CD4-positive, alpha-beta T cell (primary cell): Measurements from ENCODE around the gene CTF1. TPM values are rescaled to one million over a fixed set of nuclear protein-coding genes. Genes with fewer than 3 reads are reported as not detected.

Source experiments
- ATAC-seq: fragments of 200-7000 bp; cut with Tn5 transposase; one replicate; pipeline ENCODE4 v1.10.0; 2022; ENCODE audit warnings: mild to moderate bottlenecking; ENCODE audit not compliant: poor library complexity
- CTCF ChIA-PET: fragments of 350-600 bp; sonication (Branson Sonifier 250); formaldehyde crosslinking; loops from one replicate; lab custom pipeline; 2021; ENCODE audit warnings: antibody characterized with exemption, inconsistent platforms; lab: Charles Lee
- POLR2A ChIA-PET: fragments of 350-600 bp; sonication (Branson Sonifier 250); formaldehyde crosslinking; loops from one replicate; lab custom pipeline; 2021; ENCODE audit warnings: antibody characterized with exemption, inconsistent platforms; lab: Charles Lee
- DNase-seq, 14 experiments: peaks; one replicate each; pipeline ENCODE4 v3.0.0-alpha.2; 2013 to 2020; ENCODE audit warnings: mixed read lengths in 2 of 14
- H3K27ac ChIP-seq, 2 donors: one replicate each; pipeline versions ENCODE4 v1.5.1 to v1.7.0; 2013; ENCODE audit warnings: low read length in 2 of 2, low read depth in 1 of 2, mild to moderate bottlenecking in 1 of 2
- H3K27me3 ChIP-seq, 2 experiments: 1 replicate in 1 of 2; 2 replicates in 1 of 2; pipeline versions ENCODE4 v1.6.1 to v1.7.0; 2013; ENCODE audit warnings: low read length in 2 of 2, control low read depth in 1 of 2, mild to moderate bottlenecking in 1 of 2, moderate library complexity in 1 of 2; ENCODE audit not compliant: insufficient read depth in 2 of 2, control insufficient read depth in 1 of 2
- H3K36me3 ChIP-seq: one replicate; pipeline ENCODE4 v1.6.1; 2013; ENCODE audit warnings: low read length, control low read depth; ENCODE audit not compliant: insufficient read depth
- H3K4me1 ChIP-seq: one replicate; pipeline ENCODE4 v1.6.1; 2013; ENCODE audit warnings: low read length, control low read depth; ENCODE audit not compliant: insufficient read depth
- H3K4me3 ChIP-seq: one replicate; pipeline ENCODE4 v1.5.1; 2013; ENCODE audit warnings: mild to moderate bottlenecking, low read length, moderate library complexity
- H3K9me3 ChIP-seq, 2 experiments: 1 replicate in 1 of 2; 2 replicates in 1 of 2; pipeline versions ENCODE4 v1.6.1 to v1.7.0; 2013; ENCODE audit warnings: low read length in 2 of 2, mild to moderate bottlenecking in 2 of 2, control low read depth in 1 of 2, moderate library complexity in 1 of 2; ENCODE audit not compliant: control insufficient read depth in 1 of 2, insufficient read depth in 1 of 2
- H3K27ac Mint-ChIP-seq: one replicate; pipeline ENCODE4 v1.8.0; 2020; ENCODE audit warnings: mixed read lengths
- H3K27me3 Mint-ChIP-seq: one replicate; pipeline ENCODE4 v1.8.0; 2021; ENCODE audit warnings: mixed read lengths
- H3K36me3 Mint-ChIP-seq: one replicate; pipeline ENCODE4 v1.8.0; 2021; ENCODE audit warnings: low read depth, mixed read lengths
- H3K4me1 Mint-ChIP-seq: one replicate; pipeline ENCODE4 v1.8.0; 2021; ENCODE audit warnings: low read depth, mixed read lengths
- H3K4me3 Mint-ChIP-seq: one replicate; pipeline ENCODE4 v1.8.0; 2020; ENCODE audit warnings: mild to moderate bottlenecking, mixed read lengths
- H3K9me3 Mint-ChIP-seq: one replicate; pipeline ENCODE4 v1.8.0; 2020; ENCODE audit warnings: mixed read lengths
- CTCF ChIP-seq: fragments of 200-600 bp; IDR thresholded peaks from one replicate; pipeline ENCODE4 v1.8.0; 2022; ENCODE audit warnings: antibody characterized with exemption, mild to moderate bottlenecking
- intact Hi-C, 2 experiments: fragments of 100-400 bp; cut with DNase I in 1 of 2; cut with micrococcal nuclease in 1 of 2; formaldehyde crosslinking; loops; one replicate each; pipeline versions ENCODE4 v1.15.1 to v1.9.0; 2023 to 2025; cut with DNase I, micrococcal nuclease
- polyA plus RNA-seq, 2 donors: library from polyadenylated mRNA; unstranded; fragments of 120-200 nt; gene quantifications; one replicate each; pipeline ENCODE4 v1.2.1, GENCODE V29; 2013
- total RNA-seq, 174 experiments: library from RNA in 2 of 174; stranded (reverse) in 2 of 174; gene quantifications; one replicate each; pipeline ENCODE4 v1.2.3 and lab custom pipeline; 2021 to 2026

CTF1 gene
- total RNA-seq (under 1 TPM in 1 of 2 experiments, not detected in 1; 0.20 TPM), total RNA-seq (lab: John Stamatoyannopoulos, UW) (0 to 0.79 (median 0.17) reads per million in 172 experiments)
- polyA plus RNA-seq (2013, experiment 1 of 2): 0.14 TPM
- 0.31 TPM for polyA plus RNA-seq (2013, experiment 2 of 2)

GRCh38 chr16:30896261-30896888, at the start of gene CTF1:
CTF1 (plus strand) TSS chr16:30896614; CDS start chr16:30896644, 30 bp downstream.
- Histone ChIP-seq H3K27ac (peak within 1 kb of the TSS; percentile 61 to 64), H3K9me3 (no peaks in the 10 kb centered on the region), H3K27me3 (no peaks in the 10 kb centered on the region), H3K4me1 (peaks cover 51% of the 10 kb centered on the region), H3K4me3 (peak within 1 kb of the TSS; percentile 40), H3K36me3 (peaks cover 7% of the 10 kb centered on the region)
- intact Hi-C loops: loop anchor here in 1 of 2 experiments (2.0 kb wide), 1 partner anchor 26 kb away; the partner anchor contains the start of gene FBXL19
- no peaks in the 10 kb centered on the region for H3K9me3 Mint-ChIP-seq
- peaks cover 54% of the 10 kb centered on the region for H3K4me1 Mint-ChIP-seq
- CTCF ChIA-PET: interaction anchor here (2.4 kb wide), 1 partner anchor 52 kb away, joined by 13 read pairs; no protein-coding TSS in a partner anchor
- no peaks in the 10 kb centered on the region for H3K27me3 Mint-ChIP-seq
- H3K27ac Mint-ChIP-seq: peak within 1 kb of the TSS; percentile 78
- H3K36me3 Mint-ChIP-seq: peaks cover 7% of the 10 kb centered on the region
- no peak for TF ChIP-seq CTCF
- H3K4me3 Mint-ChIP-seq: peak within 1 kb of the TSS; percentile 88
- no peak for ATAC-seq
- POLR2A ChIA-PET: interaction anchor here (0.8 to 2.3 kb wide), 3 partner anchors 21 to 205 kb away, joined by 3 to 11 read pairs (median 3); partner anchors contain the start of gene PHKG2
- peak in 2 of 14 experiments; percentile 10 to 38 for DNase-seq

- CTCF ChIA-PET: interaction anchor here (5.6 kb wide), 1 partner anchor 55 kb away, joined by 75 read pairs; no protein-coding TSS in a partner anchor
- peaks cover 8% of the 10 kb centered on the region for H3K4me1 ChIP-seq
- TF ChIP-seq CTCF: no peak
- no peaks in the 10 kb centered on the region for H3K36me3 ChIP-seq
- intact Hi-C loops: loop anchor here in 1 of 2 experiments (5.0 to 10.0 kb wide), 2 partner anchors 55 to 1018 kb away; no protein-coding TSS in a partner anchor
- no peak overlapping the region for H3K27ac Mint-ChIP-seq
- POLR2A ChIA-PET: interaction anchor here (2.6 to 3.5 kb wide), 2 partner anchors 28 to 56 kb away, joined by 28 to 56 read pairs; no protein-coding TSS in a partner anchor
- peaks cover 11% of the 10 kb centered on the region for H3K4me1 Mint-ChIP-seq
- no peaks in the 10 kb centered on the region for H3K36me3 Mint-ChIP-seq
- H3K4me3 ChIP-seq: no peak overlapping the region
- H3K27me3 ChIP-seq: no peaks in the 10 kb centered on the region
- no peaks in the 10 kb centered on the region for H3K9me3 ChIP-seq
- H3K4me3 Mint-ChIP-seq: no peak overlapping the region
- no peak for ATAC-seq
- no peak for DNase-seq
- no peak overlapping the region for H3K27ac ChIP-seq
- H3K9me3 Mint-ChIP-seq: no peaks in the 10 kb centered on the region
- H3K27me3 Mint-ChIP-seq: no peaks in the 10 kb centered on the region
Observed at GRCh38 chr16:30846649-30847402, 49.6 kb upstream of the CTF1 start.

- DNase-seq (no peak), ATAC-seq (no peak)
- ChIA-PET POLR2A (no interaction called here), CTCF (no interaction called here)
- H3K4me3 Mint-ChIP-seq: no peak overlapping the region
- no peak for TF ChIP-seq CTCF
- H3K4me1 ChIP-seq: peaks cover 2% of the 10 kb centered on the region
- H3K27ac Mint-ChIP-seq: no peak overlapping the region
- H3K4me3 ChIP-seq: no peak overlapping the region
- H3K27me3 Mint-ChIP-seq: no peaks in the 10 kb centered on the region
- H3K9me3 Mint-ChIP-seq: no peaks in the 10 kb centered on the region
- H3K27ac ChIP-seq: no peak overlapping the region
- no peaks in the 10 kb centered on the region for H3K27me3 ChIP-seq
- intact Hi-C loops: no loop called here
- peaks cover 2% of the 10 kb centered on the region for H3K4me1 Mint-ChIP-seq
- no peaks in the 10 kb centered on the region for H3K9me3 ChIP-seq
- no peaks in the 10 kb centered on the region for H3K36me3 ChIP-seq
- peaks cover 7% of the 10 kb centered on the region for H3K36me3 Mint-ChIP-seq
Observed at GRCh38 chr16:30850246-30850645, 46.2 kb upstream of the CTF1 start.
